ENCODE data around the gene TAB2.

Gene TAB2

GRCh38 chr6:149277621-149278020 lies 39.9 kb upstream of the TAB2 start:
- Histone ChIP-seq H3K9ac (ENCODE audit: low read length) (peak overlapping the region; percentile 14; the same call in 1 of the 2 replicates), H3K79me2 (ENCODE audit: low read length) (no peaks in the 10 kb centered on the region), H3K27me3 (ENCODE audit: low read depth, low read length) (no peaks in the 10 kb centered on the region), H2AFZ (ENCODE audit: low read depth, low read length) (no peak overlapping the region), H3K27ac (ENCODE audit: low read length) (0 out of 2 replicates have a peak overlapping the region, but pooled peaks have one; percentile 20), H4K20me1 (ENCODE audit: insufficient read depth, low read length) (no peaks in the 10 kb centered on the region), H3K4me2 (ENCODE audit: low read length) (peak overlapping the region; percentile 66), H3K4me3 (ENCODE audit: low read length) (peak overlapping the region; percentile 46), H3K36me3 (replicated peaks; ENCODE audit: low read depth, low read length) (no peaks in the 10 kb centered on the region), H3K9me3 (ENCODE audit: insufficient read depth, low read length) (0 out of 2 replicates have a peak, but pooled peaks cover under 1% of the 10 kb centered on the region), H3K4me1 (ENCODE audit: low read length) (peaks cover 49% of the 10 kb centered on the region)
- TF ChIP-seq EZH2phosphoT487 (IDR thresholded peaks at IDR 0.05; ENCODE audit: low read depth) (no peak), CTCF (IDR thresholded peaks at IDR 0.05; ENCODE audit: low read depth, low read length) (no peak)

GRCh38 chr6:149278997-149279396 lies 38.5 kb upstream of the TAB2 start:
- TF ChIP-seq EZH2phosphoT487 (IDR thresholded peaks at IDR 0.05; ENCODE audit: low read depth), result no peak
- TF ChIP-seq CTCF (IDR thresholded peaks at IDR 0.05; ENCODE audit: low read depth, low read length), result no peak
- no peaks in the 10 kb centered on the region for H3K36me3 ChIP-seq (replicated peaks; ENCODE audit: low read depth, low read length)
- H4K20me1 ChIP-seq (ENCODE audit: insufficient read depth, low read length), result no peaks in the 10 kb centered on the region
- H3K4me1 ChIP-seq (ENCODE audit: low read length), result peaks cover 35% of the 10 kb centered on the region
- no peak overlapping the region for H2AFZ ChIP-seq (ENCODE audit: low read depth, low read length)
- no peak overlapping the region for H3K4me2 ChIP-seq (ENCODE audit: low read length)
- H3K9ac ChIP-seq (ENCODE audit: low read length), result no peak overlapping the region
- H3K9me3 ChIP-seq (ENCODE audit: insufficient read depth, low read length), result no peaks in the 10 kb centered on the region
- no peak overlapping the region for H3K27ac ChIP-seq (ENCODE audit: low read length)
- H3K79me2 ChIP-seq (ENCODE audit: low read length), result no peaks in the 10 kb centered on the region
- H3K4me3 ChIP-seq (ENCODE audit: low read length), result no peak overlapping the region
- H3K27me3 ChIP-seq (ENCODE audit: low read depth, low read length), result no peaks in the 10 kb centered on the region

- no peak for TF ChIP-seq EZH2phosphoT487 (IDR thresholded peaks at IDR 0.05; ENCODE audit: low read depth)
- TF ChIP-seq CTCF (IDR thresholded peaks at IDR 0.05; ENCODE audit: low read depth, low read length), result no peak
- Histone ChIP-seq H3K36me3 (replicated peaks; ENCODE audit: low read depth, low read length) (no peaks in the 10 kb centered on the region), H4K20me1 (ENCODE audit: insufficient read depth, low read length) (no peaks in the 10 kb centered on the region), H3K4me2 (ENCODE audit: low read length) (peak overlapping the region; percentile 11; the same call in 1 of the 2 replicates), H3K4me3 (ENCODE audit: low read length) (no peak overlapping the region), H2AFZ (ENCODE audit: low read depth, low read length) (no peak overlapping the region), H3K9me3 (ENCODE audit: insufficient read depth, low read length) (no peaks in the 10 kb centered on the region), H3K79me2 (ENCODE audit: low read length) (no peaks in the 10 kb centered on the region), H3K27me3 (ENCODE audit: low read depth, low read length) (no peaks in the 10 kb centered on the region), H3K27ac (ENCODE audit: low read length) (no peak overlapping the region), H3K9ac (ENCODE audit: low read length) (no peak overlapping the region), H3K4me1 (ENCODE audit: low read length) (peaks cover 9% of the 10 kb centered on the region)
Measured at GRCh38 chr6:149284904-149285303, 32.6 kb upstream of the TAB2 start.

GRCh38 chr6:149285626-149286025 lies 31.9 kb upstream of the TAB2 start:
- Histone ChIP-seq H3K79me2 (ENCODE audit: low read length) (no peaks in the 10 kb centered on the region), H3K27ac (ENCODE audit: low read length) (no peak overlapping the region)
- TF ChIP-seq CTCF (IDR thresholded peaks at IDR 0.05; ENCODE audit: low read depth, low read length), result no peak
- no peak for TF ChIP-seq EZH2phosphoT487 (IDR thresholded peaks at IDR 0.05; ENCODE audit: low read depth)

More at GRCh38 chr6:149285626-149286025, 31.9 kb upstream of the TAB2 start:
- Histone ChIP-seq H3K9ac (ENCODE audit: low read length) (no peak overlapping the region), H3K27me3 (ENCODE audit: low read depth, low read length) (no peaks in the 10 kb centered on the region), H3K9me3 (ENCODE audit: insufficient read depth, low read length) (no peaks in the 10 kb centered on the region), H4K20me1 (ENCODE audit: insufficient read depth, low read length) (no peaks in the 10 kb centered on the region), H3K4me3 (ENCODE audit: low read length) (no peak overlapping the region), H3K4me2 (ENCODE audit: low read length) (no peak overlapping the region), H3K4me1 (ENCODE audit: low read length) (peaks cover 9% of the 10 kb centered on the region), H3K36me3 (replicated peaks; ENCODE audit: low read depth, low read length) (no peaks in the 10 kb centered on the region), H2AFZ (ENCODE audit: low read depth, low read length) (no peak overlapping the region)
